GM12878 (cell line): ENCODE results near the gene SPON2.

Experiments
- ATF3 ChIP-seq: IDR thresholded peaks from 2 replicates; pipeline ENCODE4 v1.6.1; 2011; ENCODE audit warnings: low read depth, mild to moderate bottlenecking, low read length, moderate library complexity, borderline replicate concordance; ENCODE audit errors: extremely low read depth
- CTCF ChIP-seq, 3 experiments: IDR thresholded peaks in 2 of 3; conservative IDR thresholded peaks in 1 of 3; 2 replicates each; pipeline ENCODE4 v1.5.1; 2011; ENCODE audit warnings: low read depth in 3 of 3, low read length in 3 of 3, mild to moderate bottlenecking in 3 of 3, control low read depth in 2 of 3, moderate library complexity in 2 of 3, inconsistent platforms in 1 of 3, mixed read lengths in 1 of 3; ENCODE audit not compliant: control insufficient read depth in 2 of 3, insufficient read depth in 1 of 3; ENCODE audit errors: extremely low read depth in 1 of 3
- EZH2 ChIP-seq: IDR thresholded peaks from 2 replicates; pipeline ENCODE4 v1.6.1; 2012; ENCODE audit warnings: low read depth, mild to moderate bottlenecking, control low read depth, inconsistent platforms, low read length, borderline replicate concordance; ENCODE audit not compliant: control insufficient read depth
- HDAC2 ChIP-seq: fragments of 200-600 bp; sonication (generic); IDR thresholded peaks from 2 replicates; pipeline ENCODE4 v1.6.1; 2017
- ZNF384 ChIP-seq: IDR thresholded peaks from 2 replicates; pipeline ENCODE4 v1.6.1; 2012; ENCODE audit warnings: low read depth, mild to moderate bottlenecking, low read length, improper control_type of control experiment, borderline replicate concordance

GRCh38 chr4:1220566-1220965, 48.2 kb upstream of the SPON2 start:
- TF ChIP-seq HDAC2: no peak
- TF ChIP-seq CTCF (IDR thresholded peaks at IDR 0.05 in 2 of 3, conservative IDR thresholded peaks at IDR 0.05 in 1 of 3; ENCODE audit: control insufficient read depth in 2 of 3, extremely low read depth in 1 of 3, insufficient read depth in 1 of 3, low read depth in 3 of 3, low read length in 3 of 3): no peak
- no peak for TF ChIP-seq ZNF384
- TF ChIP-seq ATF3: no peak
- no peak for TF ChIP-seq EZH2
